Measurements from ENCODE around the gene CHSY3.

GRCh38 chr5:130025511-130025910 is 121.2 kb downstream of the CHSY3 start:
- TF ChIP-seq, protein P1, sequence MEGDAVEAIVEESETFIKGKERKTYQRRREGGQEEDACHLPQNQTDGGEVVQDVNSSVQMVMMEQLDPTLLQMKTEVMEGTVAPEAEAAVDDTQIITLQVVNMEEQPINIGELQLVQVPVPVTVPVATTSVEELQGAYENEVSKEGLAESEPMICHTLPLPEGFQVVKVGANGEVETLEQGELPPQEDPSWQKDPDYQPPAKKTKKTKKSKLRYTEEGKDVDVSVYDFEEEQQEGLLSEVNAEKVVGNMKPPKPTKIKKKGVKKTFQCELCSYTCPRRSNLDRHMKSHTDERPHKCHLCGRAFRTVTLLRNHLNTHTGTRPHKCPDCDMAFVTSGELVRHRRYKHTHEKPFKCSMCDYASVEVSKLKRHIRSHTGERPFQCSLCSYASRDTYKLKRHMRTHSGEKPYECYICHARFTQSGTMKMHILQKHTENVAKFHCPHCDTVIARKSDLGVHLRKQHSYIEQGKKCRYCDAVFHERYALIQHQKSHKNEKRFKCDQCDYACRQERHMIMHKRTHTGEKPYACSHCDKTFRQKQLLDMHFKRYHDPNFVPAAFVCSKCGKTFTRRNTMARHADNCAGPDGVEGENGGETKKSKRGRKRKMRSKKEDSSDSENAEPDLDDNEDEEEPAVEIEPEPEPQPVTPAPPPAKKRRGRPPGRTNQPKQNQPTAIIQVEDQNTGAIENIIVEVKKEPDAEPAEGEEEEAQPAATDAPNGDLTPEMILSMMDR (conservative IDR thresholded peaks at IDR 0.05; ENCODE audit: low read depth in 2 of 2), result no peak
- TF ChIP-seq CREB1 (CRISPR knock-in tag; IDR thresholded peaks at IDR 0.05; ENCODE audit: low read depth) (no peak), EZH2 (IDR thresholded peaks at IDR 0.05; ENCODE audit: low read depth, unreplicated experiment) (no peak), POLR2AphosphoS5 (IDR thresholded peaks at IDR 0.05; ENCODE audit: low read depth) (no peak), EZH2phosphoT487 (IDR thresholded peaks at IDR 0.05; ENCODE audit: unreplicated experiment) (no peak), NANOG (IDR thresholded peaks at IDR 0.05; ENCODE audit: borderline replicate concordance) (no peak), ZNF331 (CRISPR knock-in tag; IDR thresholded peaks at IDR 0.05; ENCODE audit: low read depth) (no peak), STAT1 (IDR thresholded peaks at IDR 0.05; ENCODE audit: unreplicated experiment) (no peak)
- TF ChIP-seq, protein P2, sequence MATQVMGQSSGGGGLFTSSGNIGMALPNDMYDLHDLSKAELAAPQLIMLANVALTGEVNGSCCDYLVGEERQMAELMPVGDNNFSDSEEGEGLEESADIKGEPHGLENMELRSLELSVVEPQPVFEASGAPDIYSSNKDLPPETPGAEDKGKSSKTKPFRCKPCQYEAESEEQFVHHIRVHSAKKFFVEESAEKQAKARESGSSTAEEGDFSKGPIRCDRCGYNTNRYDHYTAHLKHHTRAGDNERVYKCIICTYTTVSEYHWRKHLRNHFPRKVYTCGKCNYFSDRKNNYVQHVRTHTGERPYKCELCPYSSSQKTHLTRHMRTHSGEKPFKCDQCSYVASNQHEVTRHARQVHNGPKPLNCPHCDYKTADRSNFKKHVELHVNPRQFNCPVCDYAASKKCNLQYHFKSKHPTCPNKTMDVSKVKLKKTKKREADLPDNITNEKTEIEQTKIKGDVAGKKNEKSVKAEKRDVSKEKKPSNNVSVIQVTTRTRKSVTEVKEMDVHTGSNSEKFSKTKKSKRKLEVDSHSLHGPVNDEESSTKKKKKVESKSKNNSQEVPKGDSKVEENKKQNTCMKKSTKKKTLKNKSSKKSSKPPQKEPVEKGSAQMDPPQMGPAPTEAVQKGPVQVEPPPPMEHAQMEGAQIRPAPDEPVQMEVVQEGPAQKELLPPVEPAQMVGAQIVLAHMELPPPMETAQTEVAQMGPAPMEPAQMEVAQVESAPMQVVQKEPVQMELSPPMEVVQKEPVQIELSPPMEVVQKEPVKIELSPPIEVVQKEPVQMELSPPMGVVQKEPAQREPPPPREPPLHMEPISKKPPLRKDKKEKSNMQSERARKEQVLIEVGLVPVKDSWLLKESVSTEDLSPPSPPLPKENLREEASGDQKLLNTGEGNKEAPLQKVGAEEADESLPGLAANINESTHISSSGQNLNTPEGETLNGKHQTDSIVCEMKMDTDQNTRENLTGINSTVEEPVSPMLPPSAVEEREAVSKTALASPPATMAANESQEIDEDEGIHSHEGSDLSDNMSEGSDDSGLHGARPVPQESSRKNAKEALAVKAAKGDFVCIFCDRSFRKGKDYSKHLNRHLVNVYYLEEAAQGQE (IDR thresholded peaks at IDR 0.05; ENCODE audit: unreplicated experiment), result no peak
- TF ChIP-seq, protein P3, sequence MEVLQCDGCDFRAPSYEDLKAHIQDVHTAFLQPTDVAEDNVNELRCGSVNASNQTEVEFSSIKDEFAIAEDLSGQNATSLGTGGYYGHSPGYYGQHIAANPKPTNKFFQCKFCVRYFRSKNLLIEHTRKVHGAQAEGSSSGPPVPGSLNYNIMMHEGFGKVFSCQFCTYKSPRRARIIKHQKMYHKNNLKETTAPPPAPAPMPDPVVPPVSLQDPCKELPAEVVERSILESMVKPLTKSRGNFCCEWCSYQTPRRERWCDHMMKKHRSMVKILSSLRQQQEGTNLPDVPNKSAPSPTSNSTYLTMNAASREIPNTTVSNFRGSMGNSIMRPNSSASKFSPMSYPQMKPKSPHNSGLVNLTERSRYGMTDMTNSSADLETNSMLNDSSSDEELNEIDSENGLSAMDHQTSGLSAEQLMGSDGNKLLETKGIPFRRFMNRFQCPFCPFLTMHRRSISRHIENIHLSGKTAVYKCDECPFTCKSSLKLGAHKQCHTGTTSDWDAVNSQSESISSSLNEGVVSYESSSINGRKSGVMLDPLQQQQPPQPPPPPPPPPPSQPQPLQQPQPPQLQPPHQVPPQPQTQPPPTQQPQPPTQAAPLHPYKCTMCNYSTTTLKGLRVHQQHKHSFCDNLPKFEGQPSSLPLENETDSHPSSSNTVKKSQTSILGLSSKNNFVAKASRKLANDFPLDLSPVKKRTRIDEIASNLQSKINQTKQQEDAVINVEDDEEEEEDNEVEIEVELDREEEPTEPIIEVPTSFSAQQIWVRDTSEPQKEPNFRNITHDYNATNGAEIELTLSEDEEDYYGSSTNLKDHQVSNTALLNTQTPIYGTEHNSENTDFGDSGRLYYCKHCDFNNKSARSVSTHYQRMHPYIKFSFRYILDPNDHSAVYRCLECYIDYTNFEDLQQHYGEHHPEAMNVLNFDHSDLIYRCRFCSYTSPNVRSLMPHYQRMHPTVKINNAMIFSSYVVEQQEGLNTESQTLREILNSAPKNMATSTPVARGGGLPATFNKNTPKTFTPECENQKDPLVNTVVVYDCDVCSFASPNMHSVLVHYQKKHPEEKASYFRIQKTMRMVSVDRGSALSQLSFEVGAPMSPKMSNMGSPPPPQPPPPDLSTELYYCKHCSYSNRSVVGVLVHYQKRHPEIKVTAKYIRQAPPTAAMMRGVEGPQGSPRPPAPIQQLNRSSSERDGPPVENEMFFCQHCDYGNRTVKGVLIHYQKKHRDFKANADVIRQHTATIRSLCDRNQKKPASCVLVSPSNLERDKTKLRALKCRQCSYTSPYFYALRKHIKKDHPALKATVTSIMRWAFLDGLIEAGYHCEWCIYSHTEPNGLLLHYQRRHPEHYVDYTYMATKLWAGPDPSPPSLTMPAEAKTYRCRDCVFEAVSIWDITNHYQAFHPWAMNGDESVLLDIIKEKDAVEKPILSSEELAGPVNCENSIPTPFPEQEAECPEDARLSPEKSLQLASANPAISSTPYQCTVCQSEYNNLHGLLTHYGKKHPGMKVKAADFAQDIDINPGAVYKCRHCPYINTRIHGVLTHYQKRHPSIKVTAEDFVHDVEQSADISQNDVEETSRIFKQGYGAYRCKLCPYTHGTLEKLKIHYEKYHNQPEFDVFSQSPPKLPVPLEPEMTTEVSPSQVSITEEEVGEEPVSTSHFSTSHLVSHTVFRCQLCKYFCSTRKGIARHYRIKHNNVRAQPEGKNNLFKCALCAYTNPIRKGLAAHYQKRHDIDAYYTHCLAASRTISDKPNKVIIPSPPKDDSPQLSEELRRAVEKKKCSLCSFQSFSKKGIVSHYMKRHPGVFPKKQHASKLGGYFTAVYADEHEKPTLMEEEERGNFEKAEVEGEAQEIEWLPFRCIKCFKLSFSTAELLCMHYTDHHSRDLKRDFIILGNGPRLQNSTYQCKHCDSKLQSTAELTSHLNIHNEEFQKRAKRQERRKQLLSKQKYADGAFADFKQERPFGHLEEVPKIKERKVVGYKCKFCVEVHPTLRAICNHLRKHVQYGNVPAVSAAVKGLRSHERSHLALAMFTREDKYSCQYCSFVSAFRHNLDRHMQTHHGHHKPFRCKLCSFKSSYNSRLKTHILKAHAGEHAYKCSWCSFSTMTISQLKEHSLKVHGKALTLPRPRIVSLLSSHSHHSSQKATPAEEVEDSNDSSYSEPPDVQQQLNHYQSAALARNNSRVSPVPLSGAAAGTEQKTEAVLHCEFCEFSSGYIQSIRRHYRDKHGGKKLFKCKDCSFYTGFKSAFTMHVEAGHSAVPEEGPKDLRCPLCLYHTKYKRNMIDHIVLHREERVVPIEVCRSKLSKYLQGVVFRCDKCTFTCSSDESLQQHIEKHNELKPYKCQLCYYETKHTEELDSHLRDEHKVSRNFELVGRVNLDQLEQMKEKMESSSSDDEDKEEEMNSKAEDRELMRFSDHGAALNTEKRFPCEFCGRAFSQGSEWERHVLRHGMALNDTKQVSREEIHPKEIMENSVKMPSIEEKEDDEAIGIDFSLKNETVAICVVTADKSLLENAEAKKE (CRISPR knock-in tag; IDR thresholded peaks at IDR 0.05), result no peak
- TF ChIP-seq, protein P4, sequence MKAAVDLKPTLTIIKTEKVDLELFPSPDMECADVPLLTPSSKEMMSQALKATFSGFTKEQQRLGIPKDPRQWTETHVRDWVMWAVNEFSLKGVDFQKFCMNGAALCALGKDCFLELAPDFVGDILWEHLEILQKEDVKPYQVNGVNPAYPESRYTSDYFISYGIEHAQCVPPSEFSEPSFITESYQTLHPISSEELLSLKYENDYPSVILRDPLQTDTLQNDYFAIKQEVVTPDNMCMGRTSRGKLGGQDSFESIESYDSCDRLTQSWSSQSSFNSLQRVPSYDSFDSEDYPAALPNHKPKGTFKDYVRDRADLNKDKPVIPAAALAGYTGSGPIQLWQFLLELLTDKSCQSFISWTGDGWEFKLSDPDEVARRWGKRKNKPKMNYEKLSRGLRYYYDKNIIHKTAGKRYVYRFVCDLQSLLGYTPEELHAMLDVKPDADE (IDR thresholded peaks at IDR 0.05), result no peak

All from GM23338 (cell line).